Forelimb muscle (tissue), 1 donor: ENCODE results near the gene PEPD. TPM values are rescaled to one million over a fixed set of nuclear protein-coding genes. Genes with fewer than 3 reads are reported as not detected.

Source experiments
- DNase-seq: peaks from one replicate; pipeline ENCODE4 v3.0.0-alpha.2; 2013; ENCODE audit warnings: low read depth
- polyA plus RNA-seq: library from polyadenylated mRNA; unstranded; fragments of 120-200 nt; gene quantifications from one replicate; pipeline ENCODE4 v1.2.1, GENCODE V29; 2013; ENCODE audit not compliant: insufficient read length

Gene PEPD
- polyA plus RNA-seq, 1 donor = 36.7 TPM

GRCh38 chr19:33511346-33511745 lies 10.2 kb downstream of the PEPD start:
- no peak for DNase-seq

- DNase-seq = no peak
These were observed 11.0 kb downstream of the PEPD start for GRCh38 chr19:33510462-33511194.

GRCh38 chr19:33509774-33510173 lies 11.8 kb downstream of the PEPD start:
- DNase-seq = no peak

DNA sequence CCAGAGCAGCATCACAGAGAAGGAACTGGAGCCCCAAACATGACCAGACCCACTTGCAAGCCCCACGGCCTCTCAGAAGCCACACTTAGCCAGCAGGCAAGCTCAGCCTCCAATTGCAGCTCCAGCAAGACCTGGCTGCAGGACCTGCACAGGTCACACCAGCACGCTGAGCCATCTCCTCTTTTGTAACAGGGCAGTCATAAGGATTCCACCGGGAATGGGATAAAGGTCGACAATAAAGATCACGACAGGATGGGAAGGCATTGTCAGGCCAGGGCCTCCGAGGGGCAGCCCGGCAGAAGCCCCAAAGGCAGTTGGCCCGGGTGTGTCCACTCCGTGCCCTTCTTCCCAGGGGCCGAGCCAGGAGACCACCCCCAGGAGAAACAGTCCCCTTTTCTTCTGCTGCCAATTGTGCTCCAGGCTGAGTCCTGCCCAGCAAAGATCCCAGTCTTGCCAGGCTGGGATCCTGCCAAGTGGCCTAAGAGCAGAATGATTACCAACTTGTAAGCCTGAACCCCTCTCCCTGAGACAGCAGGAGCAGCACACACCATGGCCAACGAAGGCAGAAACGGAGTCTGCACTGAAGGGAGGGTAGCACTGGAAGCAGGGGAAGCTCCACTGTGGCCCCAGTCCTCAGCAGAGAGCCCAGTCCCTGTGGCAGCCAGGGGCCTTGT lies 12.5 kb downstream of the PEPD start:
- DNase-seq = no peak

DNA sequence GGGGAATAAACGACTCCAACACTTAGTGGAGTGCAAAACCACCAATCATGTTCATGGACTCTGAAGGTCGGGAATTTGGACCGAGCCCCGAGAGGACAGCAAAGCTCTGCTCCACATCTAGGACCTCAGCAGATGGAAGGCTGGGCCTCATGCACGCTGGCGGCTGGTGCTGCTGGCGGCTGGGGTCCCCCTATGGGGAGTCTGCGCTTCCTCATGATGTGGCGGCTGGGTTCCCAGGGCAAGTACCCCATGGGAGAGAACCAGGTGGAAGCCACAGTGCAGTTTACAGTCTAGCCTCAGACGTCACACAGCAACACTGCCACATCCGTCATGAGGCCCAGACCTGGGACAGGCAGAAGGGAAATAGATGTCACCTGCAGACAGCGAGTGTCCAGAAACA lies 13.2 kb downstream of the PEPD start:
- DNase-seq = no peak

- DNase-seq = no peak
These were observed 13.6 kb downstream of the PEPD start for GRCh38 chr19:33508009-33508408.

GRCh38 chr19:33507021-33507956 lies 14.3 kb downstream of the PEPD start:
- no peak for DNase-seq

DNA sequence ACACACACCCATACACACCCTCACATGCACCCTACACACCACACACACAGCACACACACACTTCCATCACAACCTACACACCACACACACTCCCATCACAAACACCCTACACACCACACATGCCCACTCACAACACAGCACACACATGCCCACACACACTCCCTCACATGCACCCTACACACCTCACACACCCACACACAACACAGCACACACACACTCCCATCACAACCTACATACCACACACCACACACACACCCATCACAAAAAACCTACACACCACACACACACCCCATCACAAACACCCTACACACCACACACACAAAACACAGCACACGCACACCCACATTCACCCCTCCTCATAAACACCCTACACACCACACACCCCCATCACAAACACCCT lies 15.1 kb downstream of the PEPD start:
- no peak for DNase-seq

DNA sequence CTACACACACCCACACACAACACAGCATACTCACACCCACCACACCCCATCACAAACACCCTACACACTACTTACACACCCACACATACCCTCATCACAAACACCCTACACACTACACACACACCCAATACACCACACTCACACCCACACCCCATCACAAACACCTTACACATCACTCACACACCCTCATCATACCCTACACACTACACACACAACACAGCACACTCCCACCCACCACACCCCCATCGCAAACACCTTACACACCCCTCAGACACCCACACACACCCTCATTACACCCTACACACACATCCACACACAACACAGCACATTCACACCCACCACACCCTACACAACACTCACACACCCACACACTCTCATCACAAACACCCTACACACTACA lies 15.8 kb downstream of the PEPD start:
- DNase-seq = no peak

GRCh38 chr19:33505148-33505547 lies 16.4 kb downstream of the PEPD start:
- no peak for DNase-seq

- DNase-seq = no peak
These were observed 17.5 kb downstream of the PEPD start for GRCh38 chr19:33504058-33504444.

- DNase-seq = no peak
These were observed 18.0 kb downstream of the PEPD start for GRCh38 chr19:33503433-33504057.

DNA sequence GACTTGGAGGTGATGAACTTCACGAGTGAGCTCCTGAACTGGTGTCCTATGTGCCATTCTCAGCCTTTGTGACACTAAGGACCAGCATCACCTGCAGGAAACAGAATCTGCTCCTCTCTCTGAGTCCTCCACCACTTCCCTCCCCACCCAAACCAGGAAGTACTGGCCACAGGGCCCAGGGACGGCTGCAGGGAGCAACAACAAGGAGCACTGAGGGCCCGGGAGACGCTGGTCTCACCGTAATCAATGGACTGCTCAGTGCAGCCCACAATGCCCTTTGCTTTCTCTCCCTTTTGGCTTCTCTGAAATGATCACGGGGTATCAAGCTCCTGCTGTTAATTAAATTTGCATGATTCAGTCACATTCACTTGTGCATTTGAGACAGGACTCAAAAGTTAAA lies 18.6 kb downstream of the PEPD start:
- DNase-seq = no peak

GRCh38 chr19:33502521-33502920 lies 19.1 kb downstream of the PEPD start:
- no peak for DNase-seq

DNA sequence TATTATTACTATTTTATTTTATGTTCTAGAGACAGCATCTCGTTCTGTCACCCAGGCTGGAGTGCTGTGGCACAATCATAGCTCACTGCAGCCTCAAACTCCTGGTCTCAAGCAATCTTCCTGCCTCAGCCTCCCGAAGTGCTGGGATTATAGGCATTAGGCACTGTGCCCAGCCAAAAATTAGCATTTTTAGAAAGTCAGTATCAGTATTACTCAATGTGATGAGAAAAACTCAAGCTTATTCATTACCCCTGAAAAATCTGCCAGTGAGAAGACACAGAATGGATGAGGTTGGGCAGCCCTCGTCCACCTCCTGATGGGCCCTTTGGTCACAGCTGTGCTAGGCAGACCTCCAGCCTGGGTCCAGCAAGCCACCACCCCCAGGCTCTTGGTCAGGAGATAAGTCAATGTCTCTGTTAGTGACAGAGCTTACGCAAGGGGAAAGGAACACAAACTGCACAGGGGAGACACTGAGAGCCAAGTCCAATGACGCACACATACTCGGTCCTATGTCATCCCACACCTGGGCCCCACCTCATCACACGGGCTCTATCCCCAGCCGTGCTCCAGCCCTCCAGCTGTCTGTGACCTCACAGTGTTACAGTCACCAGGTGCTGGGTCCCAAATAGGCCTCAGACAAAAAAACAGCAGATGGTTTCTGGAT lies 19.8 kb downstream of the PEPD start:
- DNase-seq = no peak

DNA sequence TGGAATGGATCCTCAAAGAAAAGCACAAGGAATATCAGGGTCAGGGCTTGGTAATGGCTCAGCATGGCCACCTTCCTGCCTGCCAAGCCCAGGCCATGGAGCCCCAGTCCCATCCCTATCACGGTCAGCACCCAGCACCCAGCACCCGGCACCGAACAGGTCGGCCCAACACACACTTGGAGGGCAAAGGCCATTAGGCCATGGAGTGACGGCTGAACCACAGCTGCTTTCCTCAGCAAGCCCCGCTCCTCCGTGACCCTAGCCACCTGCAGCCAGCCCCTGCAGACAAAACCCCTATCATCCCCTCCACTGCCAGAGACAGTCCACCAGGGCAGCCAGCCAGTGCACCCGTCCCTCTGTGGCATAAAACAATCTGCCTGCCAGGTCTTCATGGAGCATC lies 20.6 kb downstream of the PEPD start:
- no peak for DNase-seq

DNA sequence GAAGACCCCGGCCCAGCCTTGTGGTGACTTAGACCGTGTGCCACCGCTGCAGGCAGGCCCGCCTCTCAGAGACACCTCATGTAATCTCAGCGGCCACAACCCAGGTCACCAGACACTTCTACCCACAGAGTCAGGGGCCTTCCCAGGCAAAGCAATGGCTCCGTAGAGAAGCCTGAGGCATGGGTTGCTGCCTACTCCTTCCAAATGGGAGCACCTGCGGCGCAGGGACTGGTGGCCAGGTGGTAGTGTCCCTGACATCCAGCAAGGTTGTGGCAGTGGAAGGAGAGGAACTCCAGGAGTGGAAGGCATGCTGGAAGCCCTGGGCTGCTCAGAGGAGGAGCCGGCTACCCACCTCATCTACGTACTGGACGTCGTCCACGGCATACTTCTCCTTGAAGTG lies 21.0 kb downstream of the PEPD start:
- DNase-seq = no peak

DNA sequence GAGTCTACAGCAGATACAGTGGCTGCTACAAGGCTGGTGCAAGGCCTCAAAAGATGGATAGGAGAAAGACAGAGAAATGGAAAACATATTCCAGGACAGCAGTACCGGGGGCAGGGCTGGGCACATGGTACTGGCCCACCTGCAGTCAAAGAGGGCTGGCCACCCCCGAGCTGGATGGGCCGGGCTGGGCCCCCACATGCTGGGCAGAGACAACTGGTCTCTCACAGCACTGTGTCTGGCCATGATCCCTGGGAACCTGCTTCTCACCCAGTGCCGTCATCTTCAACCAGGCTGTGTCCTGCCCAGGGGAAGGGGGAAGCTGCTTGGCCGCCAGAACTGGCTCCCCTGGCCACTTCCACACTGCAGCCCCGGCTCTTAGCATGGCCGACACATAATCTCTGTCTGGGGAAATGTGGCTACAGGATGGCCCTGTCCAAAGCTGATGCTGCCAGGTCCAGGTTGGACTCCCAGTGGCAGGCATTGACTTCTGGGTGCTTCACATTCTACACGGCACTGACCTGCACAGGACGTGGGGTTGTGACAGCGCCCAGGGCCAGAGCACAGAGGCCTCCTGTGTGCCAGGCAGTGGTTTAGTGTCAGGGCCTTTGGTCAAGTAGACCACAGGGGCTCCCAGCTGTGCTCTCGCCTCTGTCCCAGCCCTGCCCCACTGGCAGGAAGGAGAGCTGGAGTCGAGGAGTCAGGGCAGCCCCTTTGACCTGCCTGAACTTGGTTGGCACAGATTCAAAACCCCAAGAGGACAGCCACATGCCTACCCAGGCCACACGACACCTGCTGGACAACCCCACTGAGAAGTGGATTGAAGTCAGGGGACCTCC lies 21.7 kb downstream of the PEPD start:
- DNase-seq = no peak

GRCh38 chr19:33499248-33499647 lies 22.3 kb downstream of the PEPD start:
- no peak for DNase-seq

DNA sequence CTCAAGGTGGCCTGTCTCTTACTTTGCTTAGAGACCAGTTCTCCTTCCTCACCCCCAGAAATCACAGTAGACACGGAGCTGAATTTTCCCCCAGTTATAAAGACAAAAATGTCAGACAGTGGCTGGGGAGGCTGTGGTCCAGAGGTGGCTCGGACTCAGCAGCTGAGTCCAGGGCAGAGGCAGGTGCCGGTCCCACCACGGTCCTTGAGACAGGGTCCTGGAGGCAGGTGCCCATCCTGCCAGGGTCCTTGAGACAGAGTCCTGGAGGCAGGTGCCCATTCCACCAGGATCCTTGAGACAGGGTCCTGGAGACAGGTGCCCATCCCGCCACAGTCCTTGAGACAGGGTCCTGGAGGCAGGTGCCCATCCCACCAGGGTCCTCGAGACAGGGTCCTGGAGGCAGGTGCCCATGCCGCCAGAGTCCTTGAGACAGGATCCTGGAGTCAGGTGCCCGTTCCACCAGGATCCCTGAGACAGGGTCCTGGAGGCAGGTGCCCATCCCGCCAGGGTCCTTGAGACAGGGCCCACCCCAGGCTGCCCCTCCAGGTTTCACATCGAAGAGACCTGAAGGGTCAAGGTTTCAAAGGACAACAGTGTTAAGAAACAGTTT lies 23.1 kb downstream of the PEPD start:
- DNase-seq = no peak
